Upper lobe of left lung (tissue), 4 donors: ENCODE measurements around the gene NSD2.

Experiments
- EP300 ChIP-seq, 4 donors: sonication (generic); formaldehyde crosslinking; IDR thresholded peaks; one replicate each; pipeline ENCODE4 v1.5.1; 2017; ENCODE audit warnings: antibody characterized with exemption in 4 of 4, control low read depth in 2 of 4
- POLR2A ChIP-seq, 4 donors: fragments of 450-650 bp; IDR thresholded peaks; one replicate each; pipeline ENCODE4 v1.5.1; 2016 to 2017; ENCODE audit warnings: antibody characterized with exemption in 4 of 4, mild to moderate bottlenecking in 2 of 4
- POLR2AphosphoS5 ChIP-seq, 2 donors: sonication (generic); formaldehyde crosslinking; IDR thresholded peaks; one replicate each; pipeline ENCODE4 v1.5.1; 2017; ENCODE audit warnings: antibody characterized with exemption in 2 of 2
- TF ChIP-seq, protein P1 (sequence below), 6 experiments: fragments of 450-650 bp in 4 of 6; fragments of 200-600 bp in 2 of 6; sonication (generic) in 2 of 6; IDR thresholded peaks; one replicate each; pipeline ENCODE4 v1.5.1; 2016 to 2019; ENCODE audit warnings: antibody characterized with exemption in 6 of 6

GRCh38 chr4:1859389-1859753 is 11.8 kb upstream of the NSD2 start:
- TF ChIP-seq, protein P1, sequence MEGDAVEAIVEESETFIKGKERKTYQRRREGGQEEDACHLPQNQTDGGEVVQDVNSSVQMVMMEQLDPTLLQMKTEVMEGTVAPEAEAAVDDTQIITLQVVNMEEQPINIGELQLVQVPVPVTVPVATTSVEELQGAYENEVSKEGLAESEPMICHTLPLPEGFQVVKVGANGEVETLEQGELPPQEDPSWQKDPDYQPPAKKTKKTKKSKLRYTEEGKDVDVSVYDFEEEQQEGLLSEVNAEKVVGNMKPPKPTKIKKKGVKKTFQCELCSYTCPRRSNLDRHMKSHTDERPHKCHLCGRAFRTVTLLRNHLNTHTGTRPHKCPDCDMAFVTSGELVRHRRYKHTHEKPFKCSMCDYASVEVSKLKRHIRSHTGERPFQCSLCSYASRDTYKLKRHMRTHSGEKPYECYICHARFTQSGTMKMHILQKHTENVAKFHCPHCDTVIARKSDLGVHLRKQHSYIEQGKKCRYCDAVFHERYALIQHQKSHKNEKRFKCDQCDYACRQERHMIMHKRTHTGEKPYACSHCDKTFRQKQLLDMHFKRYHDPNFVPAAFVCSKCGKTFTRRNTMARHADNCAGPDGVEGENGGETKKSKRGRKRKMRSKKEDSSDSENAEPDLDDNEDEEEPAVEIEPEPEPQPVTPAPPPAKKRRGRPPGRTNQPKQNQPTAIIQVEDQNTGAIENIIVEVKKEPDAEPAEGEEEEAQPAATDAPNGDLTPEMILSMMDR (IDR thresholded peaks at IDR 0.05) = no peak
- TF ChIP-seq POLR2A (IDR thresholded peaks at IDR 0.05) (no peak), EP300 (IDR thresholded peaks at IDR 0.05) (no peak), POLR2AphosphoS5 (IDR thresholded peaks at IDR 0.05) (no peak)
